H1 (cell line): ENCODE results near the gene GABRD. TPM values are rescaled to one million over a fixed set of nuclear protein-coding genes. Genes with fewer than 3 reads are reported as not detected.

Experiments used
- CTCF ChIA-PET: fragments of 300-600 bp; sonication (Branson Sonifier 250); formaldehyde crosslinking; loops from one replicate; lab custom pipeline; 2021; ENCODE audit not compliant: partially characterized antibody; lab: Charles Lee
- POLR2A ChIA-PET: fragments of 300-600 bp; sonication (Branson Sonifier 250); formaldehyde crosslinking; loops from one replicate; lab custom pipeline; 2021; ENCODE audit warnings: inconsistent platforms; ENCODE audit not compliant: partially characterized antibody; lab: Charles Lee
- DNase-seq, 2 experiments: peaks; one replicate each; pipeline versions ENCODE4 v3.0.0 to v3.0.0-alpha.2; 2010 to 2022; ENCODE audit warnings: low spot score in 2 of 2, low read depth in 1 of 2, mixed read lengths in 1 of 2
- FAIRE-seq: peaks from 2 replicates; lab custom pipeline; 2011; peaks lifted over from hg19 to GRCh38; lab: Jason Lieb, UNC
- H2AFZ ChIP-seq: 2 replicates; pipeline ENCODE4 v1.8.1; 2012; ENCODE audit warnings: low read length, inconsistent platforms
- H2AK5ac ChIP-seq: 2 replicates; pipeline ENCODE4 v1.6.1; 2013; ENCODE audit warnings: low read depth, low read length
- H2BK120ac ChIP-seq: replicated peaks from 2 replicates; pipeline ENCODE3; 2013; ENCODE audit warnings: low read depth, low read length, inconsistent platforms
- H2BK12ac ChIP-seq: 2 replicates; pipeline ENCODE4 v1.6.1; 2013; ENCODE audit warnings: low read depth, low read length
- H2BK15ac ChIP-seq: 2 replicates; pipeline ENCODE4 v1.6.1; 2013; ENCODE audit warnings: low read length
- H2BK20ac ChIP-seq: 2 replicates; pipeline ENCODE4 v1.6.1; 2013; ENCODE audit warnings: low read length
- H2BK5ac ChIP-seq: 2 replicates; pipeline ENCODE4 v1.6.1; 2013; ENCODE audit warnings: low read depth, low read length
- H3K14ac ChIP-seq: 2 replicates; pipeline ENCODE4 v1.6.1; 2013; ENCODE audit warnings: inconsistent platforms; ENCODE audit not compliant: insufficient read length
- H3K18ac ChIP-seq: 2 replicates; pipeline ENCODE4 v1.6.1; 2013; ENCODE audit warnings: low read length; ENCODE audit errors: extremely low read depth
- H3K23ac ChIP-seq: 2 replicates; pipeline ENCODE4 v1.6.1; 2013; ENCODE audit warnings: inconsistent platforms; ENCODE audit not compliant: insufficient read length
- H3K23me2 ChIP-seq: 2 replicates; pipeline ENCODE4 v1.6.1; 2013; ENCODE audit warnings: low read depth, low read length
- H3K27ac ChIP-seq: 2 replicates; pipeline ENCODE4 v1.6.1; 2011; ENCODE audit warnings: low read depth, low read length, inconsistent platforms
- H3K27me3 ChIP-seq, 4 experiments: replicated peaks in 1 of 4; 1 replicate in 1 of 4; 2 replicates in 3 of 4; pipeline versions ENCODE4 v1.6.1 to v1.8.1; 2011 to 2013; ENCODE audit warnings: low read length in 3 of 4, mild to moderate bottlenecking in 3 of 4, inconsistent platforms in 2 of 4, mixed read lengths in 2 of 4, moderate library complexity in 1 of 4; ENCODE audit not compliant: control insufficient read depth in 3 of 4, insufficient read depth in 3 of 4; ENCODE audit errors: extremely low read depth in 1 of 4
- H3K36me3 ChIP-seq, 4 experiments: 2 replicates each; pipeline versions ENCODE4 v1.6.1 to v1.8.1; 2011 to 2013; ENCODE audit warnings: mild to moderate bottlenecking in 4 of 4, low read length in 3 of 4, moderate library complexity in 2 of 4, control low read depth in 1 of 4, inconsistent platforms in 1 of 4; ENCODE audit not compliant: insufficient read depth in 4 of 4, control insufficient read depth in 2 of 4
- H3K4ac ChIP-seq: replicated peaks from 2 replicates; pipeline ENCODE3; 2013; ENCODE audit warnings: low read length, low read depth, mixed read lengths, inconsistent platforms; ENCODE audit not compliant: insufficient read length
- H3K4me1 ChIP-seq, 4 experiments: replicated peaks in 1 of 4; 1 replicate in 1 of 4; 2 replicates in 3 of 4; pipeline versions ENCODE4 v1.6.1 to v1.8.1; 2011 to 2013; ENCODE audit warnings: low read length in 3 of 4, inconsistent platforms in 2 of 4, mixed read lengths in 1 of 4; ENCODE audit not compliant: insufficient read depth in 4 of 4, control insufficient read depth in 3 of 4
- H3K4me2 ChIP-seq, 2 experiments: 2 replicates each; pipeline versions ENCODE4 v1.6.1 to v1.8.1; 2011 to 2013; ENCODE audit warnings: low read depth in 2 of 2, low read length in 2 of 2, control low read depth in 1 of 2, inconsistent platforms in 1 of 2, mild to moderate bottlenecking in 1 of 2; ENCODE audit not compliant: insufficient read depth in 1 of 2
- H3K4me3 ChIP-seq, 4 experiments: fragments of 200-600, 300-600 bp in 1 of 4; sonication (generic), shearing (Covaris generic), sonication (Bioruptor Twin) in 1 of 4; 2 replicates each; pipeline versions ENCODE4 v1.5.1 to v1.8.1; 2011 to 2016; ENCODE audit warnings: low read length in 4 of 4, low read depth in 3 of 4, control low read depth in 2 of 4, inconsistent platforms in 2 of 4, mild to moderate bottlenecking in 2 of 4, mixed read lengths in 1 of 4, moderate library complexity in 1 of 4; ENCODE audit not compliant: insufficient read depth in 2 of 4; ENCODE audit errors: extremely low read depth in 1 of 4
- H3K56ac ChIP-seq: replicated peaks from 2 replicates; pipeline ENCODE3; 2013; ENCODE audit warnings: low read depth, mild to moderate bottlenecking, mixed read lengths, low read length, inconsistent platforms; ENCODE audit not compliant: insufficient read length
- H3K79me1 ChIP-seq: 2 replicates; pipeline ENCODE4 v1.6.1; 2013; ENCODE audit warnings: low read depth, low read length, control low read depth
- H3K79me2 ChIP-seq, 2 experiments: 2 replicates each; pipeline versions ENCODE4 v1.6.1 to v1.8.1; 2012 to 2013; ENCODE audit warnings: low read length in 2 of 2, mild to moderate bottlenecking in 2 of 2, inconsistent platforms in 1 of 2; ENCODE audit not compliant: insufficient read depth in 2 of 2, control insufficient read depth in 1 of 2
- H3K9ac ChIP-seq, 4 experiments: replicated peaks in 1 of 4; 1 replicate in 1 of 4; 2 replicates in 3 of 4; pipeline versions ENCODE4 v1.6.1 to v1.8.1; 2011 to 2013; ENCODE audit warnings: low read depth in 3 of 4, low read length in 3 of 4, control low read depth in 2 of 4, mild to moderate bottlenecking in 2 of 4, moderate library complexity in 2 of 4, inconsistent platforms in 1 of 4; ENCODE audit errors: extremely low read depth in 1 of 4
- H3K9me3 ChIP-seq, 2 experiments: 2 replicates each; pipeline versions ENCODE4 v1.6.1 to v1.8.1; 2012 to 2013; ENCODE audit warnings: mild to moderate bottlenecking in 2 of 2, moderate library complexity in 2 of 2, control low read depth in 1 of 2, inconsistent platforms in 1 of 2, low read depth in 1 of 2, low read length in 1 of 2, mixed read lengths in 1 of 2; ENCODE audit not compliant: insufficient read depth in 2 of 2
- H4K20me1 ChIP-seq, 2 experiments: replicated peaks in 1 of 2; 2 replicates each; pipeline versions ENCODE3 to v1.8.1; 2011 to 2013; ENCODE audit warnings: inconsistent platforms in 2 of 2, low read length in 2 of 2, mild to moderate bottlenecking in 1 of 2; ENCODE audit not compliant: insufficient read depth in 2 of 2, control insufficient read depth in 1 of 2
- H4K5ac ChIP-seq: 2 replicates; pipeline ENCODE4 v1.6.1; 2013; ENCODE audit warnings: low read length, low read depth, mixed read lengths, inconsistent platforms; ENCODE audit not compliant: insufficient read length
- H4K8ac ChIP-seq: 2 replicates; pipeline ENCODE4 v1.8.0; 2013; ENCODE audit warnings: mild to moderate bottlenecking, moderate library complexity, low read length, inconsistent platforms; ENCODE audit not compliant: insufficient read depth; ENCODE audit errors: extremely low read depth
- H4K91ac ChIP-seq: replicated peaks from 2 replicates; pipeline ENCODE3; 2013; ENCODE audit warnings: low read length, mixed read lengths, inconsistent platforms; ENCODE audit not compliant: insufficient read length
- ATF3 ChIP-seq: IDR thresholded peaks from 2 replicates; pipeline ENCODE4 v1.6.1; 2011; ENCODE audit warnings: low read depth, mild to moderate bottlenecking, low read length; ENCODE audit not compliant: insufficient read depth
- CBX5 ChIP-seq: fragments of 300-800, 300-1000 bp; sonication (generic); IDR thresholded peaks from 2 replicates; pipeline ENCODE4 v1.7.1; 2016; ENCODE audit warnings: antibody characterized with exemption, low read length, low read depth
- CBX8 ChIP-seq: fragments of 300-800, 300-1000 bp; sonication (generic); IDR thresholded peaks from 2 replicates; pipeline ENCODE4 v1.7.1; 2016; ENCODE audit warnings: low read depth, low read length, borderline replicate concordance
- CEBPB ChIP-seq: IDR thresholded peaks from 2 replicates; pipeline ENCODE4 v1.6.1; 2012; ENCODE audit warnings: low read depth, low read length
- CHD2 ChIP-seq: IDR thresholded peaks from 2 replicates; pipeline ENCODE4 v1.6.1; 2012; ENCODE audit warnings: low read length, improper control_type of control experiment
- FOSL1 ChIP-seq: IDR thresholded peaks from 2 replicates; pipeline ENCODE4 v1.6.1; 2011; ENCODE audit warnings: mild to moderate bottlenecking, low read depth, low read length, moderate library complexity; ENCODE audit not compliant: insufficient read depth
- GABPA ChIP-seq: IDR thresholded peaks from 2 replicates; pipeline ENCODE4 v1.6.1; 2011; ENCODE audit warnings: mild to moderate bottlenecking, low read length, moderate library complexity, borderline replicate concordance; ENCODE audit not compliant: insufficient read depth
- GTF2F1 ChIP-seq: IDR thresholded peaks from 2 replicates; pipeline ENCODE4 v1.6.1; 2012; ENCODE audit warnings: low read depth, low read length, improper control_type of control experiment, borderline replicate concordance
- KDM5A ChIP-seq: fragments of 200-600 bp; IDR thresholded peaks from 2 replicates; pipeline ENCODE4 v1.7.1; 2012; ENCODE audit warnings: mild to moderate bottlenecking, low read length, inconsistent platforms, mixed read lengths
- RFX5 ChIP-seq: IDR thresholded peaks from 2 replicates; pipeline ENCODE4 v1.6.1; 2011; ENCODE audit warnings: low read depth, low read length, improper control_type of control experiment, borderline replicate concordance
- RXRA ChIP-seq: IDR thresholded peaks from 2 replicates; pipeline ENCODE4 v1.6.1; 2011; ENCODE audit warnings: low read depth, mild to moderate bottlenecking, low read length, moderate library complexity; ENCODE audit not compliant: insufficient read depth
- SRF ChIP-seq: IDR thresholded peaks from 2 replicates; pipeline ENCODE4 v1.6.1; 2011; ENCODE audit warnings: mild to moderate bottlenecking, low read depth, low read length, moderate library complexity
- SUZ12 ChIP-seq: fragments of 200-600 bp; sonication (generic); IDR thresholded peaks from 2 replicates; pipeline ENCODE4 v1.6.1; 2012; ENCODE audit warnings: mild to moderate bottlenecking, inconsistent platforms, low read length, moderate library complexity, mixed read lengths
- TAF7 ChIP-seq: optimal IDR thresholded peaks from 2 replicates; pipeline ENCODE3; 2011; ENCODE audit warnings: low read depth, mild to moderate bottlenecking, inconsistent platforms, low read length, moderate library complexity, borderline replicate concordance
- TCF12 ChIP-seq: IDR thresholded peaks from 2 replicates; pipeline ENCODE4 v1.6.1; 2011; ENCODE audit warnings: low read depth, mild to moderate bottlenecking, low read length
- WGBS, 2 experiments: shearing (Covaris generic) in 1 of 2; methylation state at CpG; one replicate each; pipeline versions ENCODE4 v1.1.6 to v1.1.7; 2013 to 2015; ENCODE audit warnings: low lambda C conversion rate in 2 of 2, mixed read lengths in 2 of 2, inconsistent platforms in 1 of 2, low coverage in 1 of 2, missing lambda C conversion rate in 1 of 2; ENCODE audit not compliant: insufficient replicate concordance in 2 of 2, insufficient coverage in 1 of 2, insufficient read length in 1 of 2; ENCODE audit errors: extremely low coverage in 1 of 2, missing lambda C conversion rate in 1 of 2; 5-methylcytosine and 5-hydroxymethylcytosine counted together
- polyA plus RNA-seq, 7 experiments: library from polyadenylated mRNA; depleted of rRNA in 3 of 7; stranded (reverse) in 5 of 7; unstranded in 2 of 7; fragments of >200 nt in 5 of 7; fragments of 200-250 nt in 2 of 7; gene quantifications; 1 replicate in 5 of 7; 2 replicates in 1 of 7; 4 replicates in 1 of 7; pipeline versions ENCODE4 v1.2.1 to v1.2.3, GENCODE V29; 2011 to 2013; ENCODE audit warnings: missing spikeins in 2 of 7, mixed read lengths in 2 of 7
- total RNA-seq: library from RNA; stranded (reverse); fragmentation: NEBNext Ultra II Directional; extraction: Animal tissue kit (Norgen Biotek cat#: 25700); gene quantifications from 2 replicates; pipeline ENCODE4 v1.2.1, GENCODE V29; 2021

The GABRD gene
- total and polyA plus RNA-seq, 2 of the 8 experiments (the other 6 are each of a cell fraction or from before 2014, with no cell fraction given) = 1.8 to 3.0 TPM

- Histone ChIP-seq H2BK20ac (no peak overlapping the region), H3K4me3 (no peak overlapping the region), H2AFZ (no peak overlapping the region), H4K8ac (no peak overlapping the region), H2BK15ac (no peak overlapping the region), H2BK120ac (no peak overlapping the region), H2BK5ac (no peak overlapping the region), H2BK12ac (no peak overlapping the region), H3K27ac (no peak overlapping the region), H3K36me3 (no peaks in the 10 kb centered on the region), H3K18ac (no peak overlapping the region), H3K23me2 (no peaks in the 10 kb centered on the region), H3K4me2 (no peak overlapping the region), H3K27me3 (peaks cover 0 to 4% (median 0%) of the 10 kb centered on the region in 4 experiments; a peak in 2 of 7 replicates), H3K9me3 (no peaks in the 10 kb centered on the region), H3K4ac (no peak overlapping the region), H3K79me2 (no peaks in the 10 kb centered on the region), H3K4me1 (no peaks in the 10 kb centered on the region; a peak in 1 of 7 replicates), H4K5ac (no peak overlapping the region), H4K20me1 (peaks cover 0 to 3% of the 10 kb centered on the region in 2 experiments), H3K23ac (no peak overlapping the region), H4K91ac (no peak overlapping the region), H3K79me1 (no peaks in the 10 kb centered on the region), H3K56ac (no peak overlapping the region), H3K14ac (no peak overlapping the region), H3K9ac (no peak overlapping the region), H2AK5ac (no peak overlapping the region)
- ChIA-PET POLR2A (no interaction called here), CTCF (interaction anchor here (0.8 to 8.8 kb wide), 6 partner anchors 10 to 100 kb away, joined by 3 to 249 read pairs (median 12); no protein-coding TSS in a partner anchor)
- no peak for DNase-seq
- FAIRE-seq = no peak
- WGBS, 2 experiments = 93% methylated on average over 8 of the region's 8 CpGs; no CpG with 5 or more reads in 1 of the 2 experiments
- no peak for TF ChIP-seq RXRA
- TF ChIP-seq CEBPB = no peak
- no peak for TF ChIP-seq SUZ12
- TF ChIP-seq CHD2 = no peak
- TF ChIP-seq GTF2F1 = no peak
- TF ChIP-seq TCF12 = no peak
- no peak for TF ChIP-seq ATF3
- TF ChIP-seq TAF7 = no peak
- no peak for TF ChIP-seq RFX5
- no peak for TF ChIP-seq CBX8
- TF ChIP-seq CBX5 = no peak
- no peak for TF ChIP-seq KDM5A
- no peak for TF ChIP-seq SRF
- no peak for TF ChIP-seq FOSL1
- TF ChIP-seq GABPA = no peak
Observed at GRCh38 chr1:2039251-2039650, 20.1 kb downstream of the GABRD start.
